DMS 273 (cell line): ENCODE results near the gene MEF2C.

Experiments
- DNase-seq: peaks from one replicate; lab custom pipeline; 2025; ENCODE audit not compliant: unreplicated experiment; lab: John Stamatoyannopoulos, UW

Gene MEF2C

GRCh38 chr5:88888848-88889188 lies 5.8 kb upstream of the MEF2C start:
- DNase-seq, result no peak

- no peak for DNase-seq
These were observed 5.3 kb upstream of the MEF2C start for GRCh38 chr5:88888291-88888690.

GRCh38 chr5:88887342-88887741 lies 4.4 kb upstream of the MEF2C start:
- no peak for DNase-seq

GRCh38 chr5:88886746-88887341 lies 3.9 kb upstream of the MEF2C start:
- DNase-seq, result no peak

GRCh38 chr5:88886252-88886651 lies 3.3 kb upstream of the MEF2C start:
- DNase-seq, result no peak

- no peak for DNase-seq
These were observed 2.0 kb upstream of the MEF2C start for GRCh38 chr5:88885002-88885401.

- peak; percentile 73 for DNase-seq
These were observed 1.6 kb upstream of the MEF2C start for GRCh38 chr5:88884608-88884877.

- peak; percentile 85 for DNase-seq
These were observed 1.0 kb upstream of the MEF2C start for GRCh38 chr5:88883836-88884607.

GRCh38 chr5:88882276-88883038 lies 527 bp downstream of the MEF2C start:
- DNase-seq, result peak; percentile 43

GRCh38 chr5:88881571-88881971 lies 1.4 kb downstream of the MEF2C start:
- peak; percentile 50 for DNase-seq

GRCh38 chr5:88880201-88880600 lies 2.8 kb downstream of the MEF2C start:
- no peak for DNase-seq

GRCh38 chr5:88879724-88880123 lies 3.3 kb downstream of the MEF2C start:
- DNase-seq, result no peak

GRCh38 chr5:88878976-88879375 lies 4.0 kb downstream of the MEF2C start:
- no peak for DNase-seq

- DNase-seq, result no peak
These were observed 5.2 kb downstream of the MEF2C start for GRCh38 chr5:88877826-88878225.

- DNase-seq, result no peak
These were observed 6.3 kb downstream of the MEF2C start for GRCh38 chr5:88876714-88877113.

GRCh38 chr5:88875341-88876234 lies 7.4 kb downstream of the MEF2C start:
- peak; percentile 65 for DNase-seq

- DNase-seq, result no peak
These were observed 9.5 kb downstream of the MEF2C start for GRCh38 chr5:88873447-88873846.

- no peak for DNase-seq
These were observed 10.0 kb downstream of the MEF2C start for GRCh38 chr5:88872971-88873370.

- DNase-seq, result peak; percentile 71
These were observed 12.7 kb downstream of the MEF2C start for GRCh38 chr5:88870285-88870684.

- DNase-seq, result no peak
These were observed 14.4 kb downstream of the MEF2C start for GRCh38 chr5:88868468-88869068.

GRCh38 chr5:88867638-88868037 lies 15.3 kb downstream of the MEF2C start:
- DNase-seq, result peak; percentile 11
